ENCODE data around the gene KPNA3.

- TF ChIP-seq CTCF (conservative IDR thresholded peaks at IDR 0.05) (no peak), EZH2 (IDR thresholded peaks at IDR 0.05; ENCODE audit: low read depth) (no peak)
Observed at GRCh38 chr13:49657241-49657641, 135.2 kb downstream of the KPNA3 start.
